ENCODE measurements around the gene DGKD.

Gene DGKD

DNA sequence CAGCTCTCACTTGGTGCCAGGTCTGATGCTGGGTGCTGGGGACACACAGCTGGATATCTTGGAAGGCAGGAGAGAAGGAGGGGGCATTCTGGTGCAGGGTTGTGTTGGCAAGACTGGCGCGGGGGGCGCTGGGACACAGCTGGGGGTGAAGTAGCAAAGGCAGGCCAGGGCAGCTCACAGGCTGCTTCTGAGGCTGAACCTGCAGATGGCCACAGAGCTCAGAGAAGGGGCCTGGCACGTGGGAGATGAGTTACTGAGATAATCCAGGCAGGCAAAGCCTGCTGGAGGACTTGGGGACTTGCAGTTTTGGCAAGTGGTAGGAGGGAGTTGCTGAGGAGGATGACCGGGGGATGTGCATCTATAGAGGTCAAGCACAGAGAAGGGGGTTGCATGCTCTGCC, 16.2 kb upstream of the DGKD start:
- in situ Hi-C loops (cut with MboI; ENCODE audit: low sequenced_read_pairs): no loop called here

- in situ Hi-C loops (cut with MboI; ENCODE audit: low sequenced_read_pairs): no loop called here
Observed at GRCh38 chr2:233338812-233339368, 15.4 kb upstream of the DGKD start.

DNA sequence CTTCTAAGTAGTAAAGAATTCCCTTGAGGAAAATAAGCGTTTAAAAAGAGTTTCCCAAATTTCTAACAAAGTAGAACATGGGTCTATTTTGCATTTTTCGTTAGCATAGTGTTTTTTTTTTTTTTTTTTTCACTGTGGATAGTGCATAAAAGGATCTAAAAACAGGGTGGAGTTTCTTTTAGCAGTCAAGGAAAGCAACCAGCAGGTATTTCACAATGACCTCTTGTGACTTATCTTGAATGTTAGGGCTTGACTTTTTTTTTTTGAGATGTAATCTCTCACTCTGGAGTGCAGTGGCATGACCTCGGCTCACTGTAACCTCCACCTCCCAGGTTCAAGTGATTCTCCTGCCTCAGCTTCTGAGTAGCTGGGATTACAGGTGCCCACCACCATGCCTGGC, 14.9 kb upstream of the DGKD start:
- in situ Hi-C loops (cut with MboI; ENCODE audit: low sequenced_read_pairs): no loop called here

DNA sequence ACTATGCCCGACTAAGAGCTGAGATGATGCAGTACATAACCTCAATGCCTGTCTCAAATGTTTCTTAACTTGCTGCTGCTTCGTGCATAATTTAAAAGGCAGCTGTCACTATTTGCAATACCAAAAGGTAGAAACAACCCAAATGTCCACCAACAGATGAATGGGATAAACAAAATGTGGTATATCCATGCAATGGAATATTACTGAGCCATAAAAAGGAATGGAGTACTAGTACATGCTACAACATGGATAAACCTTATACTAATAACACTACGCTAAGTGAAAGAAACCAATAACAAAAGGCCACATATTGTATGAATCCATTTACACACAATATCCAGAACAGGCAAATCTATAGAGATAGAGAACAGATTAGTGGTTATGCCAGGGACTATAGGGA, 13.0 kb upstream of the DGKD start:
- in situ Hi-C loops (cut with MboI; ENCODE audit: low sequenced_read_pairs): no loop called here

DNA sequence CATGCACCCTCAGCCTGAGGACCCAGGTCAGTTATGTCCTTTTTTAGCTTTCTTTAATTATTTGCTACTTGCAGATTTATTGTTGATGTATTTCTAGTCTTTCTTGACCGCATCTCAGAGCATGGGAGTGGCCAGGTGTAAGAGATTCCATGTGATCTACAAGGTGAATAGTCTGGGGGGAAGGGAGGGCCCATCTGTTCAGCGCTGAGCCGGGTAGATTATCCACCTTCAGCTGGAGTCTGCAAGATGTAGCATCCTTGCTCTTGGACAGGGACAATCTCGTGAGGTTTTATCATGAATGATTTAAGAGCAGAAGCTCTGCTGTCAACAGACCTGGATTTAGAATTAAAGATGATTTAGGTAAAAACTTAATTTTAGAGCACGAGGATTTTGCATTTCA, 12.0 kb upstream of the DGKD start:
- in situ Hi-C loops (cut with MboI; ENCODE audit: low sequenced_read_pairs): no loop called here

- in situ Hi-C loops (cut with MboI; ENCODE audit: low sequenced_read_pairs): no loop called here
Observed at GRCh38 chr2:233343171-233343705, 11.1 kb upstream of the DGKD start.

DNA sequence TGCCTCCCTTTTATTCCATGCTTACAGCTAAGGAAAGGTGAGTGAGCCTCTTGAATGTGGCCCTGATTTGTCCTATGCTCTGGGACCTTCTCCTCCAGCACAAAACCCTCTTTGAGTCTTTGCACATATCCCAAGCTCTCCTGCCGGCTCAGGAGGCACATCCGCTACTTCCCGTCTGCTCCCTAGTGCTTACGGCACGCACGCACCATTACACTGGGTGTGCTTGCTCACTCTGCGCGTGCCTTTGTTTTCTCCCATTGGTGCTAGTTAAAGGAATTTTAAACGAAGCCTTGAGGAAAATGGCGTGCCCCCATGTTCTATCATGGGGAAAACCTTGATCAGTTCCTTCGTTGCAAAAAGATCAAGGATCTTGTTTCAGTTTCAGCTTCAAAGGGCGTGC, 7.9 kb upstream of the DGKD start:
- in situ Hi-C loops (cut with MboI; ENCODE audit: low sequenced_read_pairs): no loop called here

DNA sequence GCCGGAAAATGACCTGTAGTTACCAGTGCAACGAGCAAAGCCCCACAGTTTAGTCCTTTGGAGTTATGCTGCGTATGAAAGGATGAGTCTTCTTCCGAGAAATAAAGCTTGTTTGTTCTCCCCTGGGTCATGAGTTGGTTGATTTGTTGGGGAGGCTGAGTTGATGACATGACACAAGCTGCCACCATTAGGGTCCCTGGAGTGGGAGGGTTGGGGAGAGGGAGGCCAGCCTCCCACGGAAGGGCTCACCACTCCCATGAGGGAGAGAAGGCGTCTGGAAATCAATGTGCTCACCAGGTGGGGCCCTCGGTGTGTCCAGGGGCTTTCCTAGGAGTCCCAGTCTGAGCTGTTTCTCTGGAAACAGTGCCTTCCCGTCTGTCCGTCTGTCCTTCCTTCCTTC, 7.4 kb upstream of the DGKD start:
- in situ Hi-C loops (cut with MboI; ENCODE audit: low sequenced_read_pairs): no loop called here

DNA sequence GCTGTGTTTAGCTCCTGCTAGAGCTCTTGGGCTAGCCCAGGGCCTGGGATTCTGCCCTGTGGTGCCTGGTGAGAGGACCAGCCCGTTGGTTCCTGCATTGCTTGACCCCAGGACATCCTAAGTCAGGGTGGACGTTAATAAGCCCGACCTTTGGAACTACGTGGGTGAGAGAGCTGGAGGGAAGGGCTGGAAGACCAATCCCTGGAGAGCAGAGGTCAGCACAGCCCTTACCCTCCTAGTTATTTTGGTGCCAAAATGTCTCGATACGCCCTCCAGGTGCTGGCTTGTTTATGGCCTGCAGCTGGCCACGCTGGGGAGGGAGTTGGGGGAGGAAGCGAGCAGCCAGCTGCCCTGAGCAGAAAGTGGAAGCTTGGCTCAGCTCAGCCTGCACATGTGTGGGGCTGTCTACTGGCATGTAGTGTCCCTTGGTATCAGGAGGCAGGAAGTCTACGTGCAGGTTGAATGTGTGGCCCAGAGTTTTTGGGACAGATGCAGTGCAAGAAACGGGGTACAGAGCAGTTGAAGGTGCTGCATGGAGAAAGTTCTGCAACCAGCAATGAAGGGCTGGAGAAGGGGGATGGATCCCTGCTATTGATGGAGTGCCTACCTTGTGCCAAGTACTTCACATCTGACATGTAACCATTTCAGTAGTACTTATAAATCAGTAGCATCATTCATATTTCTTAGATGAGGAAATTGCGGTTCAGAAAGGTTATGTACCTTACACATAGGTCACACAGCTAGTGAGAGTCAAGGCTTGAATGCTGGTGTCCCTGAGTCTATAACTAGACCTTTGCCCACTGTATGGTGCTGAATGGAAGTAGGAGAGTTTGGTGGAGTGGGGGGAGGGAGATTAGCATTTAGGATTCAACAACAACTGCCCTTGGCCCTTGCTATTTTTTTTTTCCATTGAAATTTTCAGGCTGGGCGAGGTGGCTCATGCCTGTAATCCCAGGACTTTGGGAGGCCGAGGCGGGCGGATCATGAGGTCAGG, 5.0 kb upstream of the DGKD start:
- in situ Hi-C loops (cut with MboI; ENCODE audit: low sequenced_read_pairs): no loop called here

DNA sequence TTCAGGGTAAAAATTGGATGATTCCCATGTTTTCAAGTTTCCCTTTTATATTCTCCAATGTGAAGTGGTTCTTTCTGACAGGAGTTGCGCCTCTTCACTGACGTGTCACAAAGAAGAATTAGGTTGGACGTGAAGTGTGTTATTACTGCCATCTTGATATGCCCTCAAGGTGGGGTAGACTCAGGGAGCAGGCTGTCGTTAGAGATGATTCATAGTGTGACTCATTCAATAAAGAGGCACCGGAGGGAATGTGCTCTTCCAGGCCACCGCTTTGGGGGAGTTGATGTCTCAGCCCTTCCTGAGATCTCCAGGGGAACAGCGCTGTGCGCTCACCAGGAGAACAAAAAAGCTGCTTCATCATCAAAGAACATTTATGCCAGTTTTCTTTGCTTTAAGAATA, 3.6 kb upstream of the DGKD start:
- in situ Hi-C loops (cut with MboI; ENCODE audit: low sequenced_read_pairs): no loop called here

DNA sequence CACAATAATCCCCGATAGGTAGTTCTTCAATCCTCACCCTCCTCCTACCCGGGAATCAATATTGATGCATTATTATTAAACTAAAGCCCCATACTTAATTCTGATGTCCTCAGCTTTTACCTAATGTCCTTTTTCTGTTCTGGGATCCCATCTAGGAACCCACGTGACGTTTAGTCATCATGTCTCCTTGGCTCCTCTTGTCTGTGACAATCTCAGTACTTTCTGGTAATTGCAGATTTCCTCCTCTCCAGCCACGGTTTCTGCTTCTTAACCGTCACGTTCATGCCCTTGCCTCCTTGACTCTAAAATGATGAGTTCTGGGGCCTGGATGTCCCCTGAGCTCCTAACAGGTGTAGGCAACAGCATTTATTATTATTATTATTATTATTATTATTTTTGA, 2.9 kb upstream of the DGKD start:
- in situ Hi-C loops (cut with MboI; ENCODE audit: low sequenced_read_pairs): no loop called here

DNA sequence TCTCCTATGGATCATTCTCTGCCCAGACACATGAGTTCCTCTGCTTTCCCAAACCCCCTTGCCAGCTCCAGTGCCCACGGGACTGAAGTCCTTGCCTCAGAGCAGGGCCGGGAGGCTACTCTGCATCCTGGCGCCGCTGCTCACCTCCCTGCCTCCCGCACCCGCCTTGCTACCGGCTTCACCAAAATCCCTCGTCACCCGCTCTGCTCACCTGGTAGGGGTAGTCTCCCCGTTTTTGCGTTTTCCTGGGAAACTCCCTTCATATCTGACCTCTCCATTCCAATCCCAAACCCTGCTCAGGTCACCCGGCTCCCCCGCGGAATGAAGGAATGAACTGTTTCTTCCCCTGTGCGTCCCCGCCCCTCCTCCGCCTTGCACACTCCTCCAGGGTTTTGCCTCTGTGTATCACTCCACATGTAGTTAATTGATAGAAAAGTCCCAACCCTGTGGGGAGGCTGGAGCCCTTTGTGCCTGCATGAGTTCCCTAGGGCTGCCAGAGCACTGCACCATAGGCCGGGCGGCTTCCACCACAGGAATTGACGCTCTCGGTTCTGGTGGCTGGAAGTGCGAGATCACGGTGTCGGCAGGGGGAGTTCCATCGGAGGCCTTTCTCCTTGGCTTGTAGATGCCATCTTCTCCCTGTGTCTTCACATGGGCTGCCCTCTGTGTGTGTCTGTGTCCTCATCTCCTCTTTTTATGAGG, 2.0 kb upstream of the DGKD start:
- in situ Hi-C loops (cut with MboI; ENCODE audit: low sequenced_read_pairs): no loop called here

DNA sequence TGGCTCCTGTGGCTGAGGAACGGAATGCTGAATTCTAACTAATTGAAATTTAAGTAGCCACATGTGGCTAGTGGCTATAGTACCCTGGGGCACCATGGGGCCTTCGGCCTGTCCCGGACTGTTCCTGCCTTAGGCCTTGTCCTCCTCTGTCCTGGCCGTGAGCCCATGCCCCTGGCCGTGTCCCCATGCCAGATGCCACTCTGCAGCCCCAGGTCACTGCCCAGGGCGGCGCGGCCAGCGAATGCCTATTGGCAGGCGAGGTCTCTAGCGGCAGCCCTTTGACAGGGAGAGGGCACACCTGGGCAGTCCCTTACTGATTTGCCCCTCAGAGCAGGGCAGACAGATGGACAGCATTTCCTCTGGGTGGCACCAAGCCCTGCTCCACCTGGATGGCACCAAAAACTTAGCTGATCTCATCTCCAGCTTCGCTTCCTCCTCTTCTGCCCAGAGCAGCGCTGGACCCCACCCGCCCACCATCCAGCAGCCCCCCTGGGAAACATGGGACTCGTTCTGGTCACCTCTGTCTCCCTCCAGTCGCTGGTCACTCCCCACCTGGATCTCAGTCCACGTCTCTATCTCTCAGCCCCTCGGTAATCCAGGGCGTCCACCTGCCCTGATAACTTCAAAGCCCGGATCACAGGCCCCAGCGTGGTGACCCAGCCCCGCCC, 1.1 kb upstream of the DGKD start:
- in situ Hi-C loops (cut with MboI; ENCODE audit: low sequenced_read_pairs): no loop called here

GRCh38 chr2:233354500-233354924, 218 bp downstream of the DGKD start:
- in situ Hi-C loops (cut with MboI; ENCODE audit: low sequenced_read_pairs): no loop called here

GRCh38 chr2:233354971-233355574, 779 bp downstream of the DGKD start:
- in situ Hi-C loops (cut with MboI; ENCODE audit: low sequenced_read_pairs): no loop called here

DNA sequence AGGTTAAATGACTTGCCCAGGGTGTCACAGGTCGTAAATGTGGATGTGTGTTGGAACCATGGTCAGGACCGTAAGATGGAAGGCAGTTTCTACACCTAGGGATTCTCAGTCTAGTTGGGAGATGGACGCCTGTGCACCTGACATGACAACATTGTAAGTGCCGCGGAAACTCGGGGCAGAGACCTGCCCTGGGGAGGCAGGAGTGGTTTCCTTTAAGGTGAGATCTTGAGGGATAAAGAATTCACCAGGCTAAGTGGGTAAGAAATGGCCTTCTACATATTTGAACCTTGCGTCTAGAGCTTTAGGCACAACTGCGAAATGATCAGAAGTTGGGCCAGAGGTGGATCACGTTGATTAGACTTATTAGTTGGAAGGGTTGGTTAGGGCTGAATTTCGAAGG, 1.6 kb downstream of the DGKD start:
- in situ Hi-C loops (cut with MboI; ENCODE audit: low sequenced_read_pairs): no loop called here

GRCh38 chr2:233356546-233357308, 2.4 kb downstream of the DGKD start:
- in situ Hi-C loops (cut with MboI; ENCODE audit: low sequenced_read_pairs): no loop called here

DNA sequence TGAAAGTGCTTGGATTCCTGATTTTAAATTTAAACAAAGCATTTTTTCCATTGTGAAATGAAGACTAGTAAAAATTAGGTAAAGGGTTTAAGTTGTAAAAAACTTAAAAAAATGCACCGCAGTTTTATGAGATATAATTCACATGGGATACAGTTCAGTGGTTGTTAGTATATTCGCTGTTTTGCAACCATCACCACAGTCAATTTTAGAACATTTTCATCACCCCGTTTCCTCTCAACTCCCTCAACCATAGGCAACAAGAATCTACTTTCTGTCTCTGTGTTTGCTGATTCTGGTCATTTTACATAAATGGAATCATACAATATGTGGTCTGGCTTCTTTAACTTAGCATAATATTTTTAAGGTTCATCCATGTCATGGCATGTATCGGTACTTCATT, 4.0 kb downstream of the DGKD start:
- in situ Hi-C loops (cut with MboI; ENCODE audit: low sequenced_read_pairs): no loop called here

DNA sequence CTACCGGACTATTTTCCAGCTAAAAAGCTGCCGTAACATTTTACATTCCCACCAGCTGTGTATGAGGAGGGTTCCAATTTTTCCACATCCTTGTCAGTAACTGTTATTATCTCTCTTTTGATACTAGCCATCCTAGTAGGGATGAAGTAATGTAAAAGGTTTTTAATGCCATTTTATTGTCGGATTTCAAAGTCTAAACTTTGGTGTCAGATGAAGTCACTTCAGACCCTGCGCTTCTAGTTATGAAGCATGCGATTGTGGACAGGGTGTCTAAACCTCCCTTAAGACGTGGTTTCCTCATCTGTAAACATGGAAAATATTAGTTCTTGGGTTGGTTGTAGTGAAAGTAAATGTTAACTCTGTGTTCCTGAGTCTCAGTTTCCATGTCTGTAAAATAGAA, 4.7 kb downstream of the DGKD start:
- in situ Hi-C loops (cut with MboI; ENCODE audit: low sequenced_read_pairs): no loop called here

DNA sequence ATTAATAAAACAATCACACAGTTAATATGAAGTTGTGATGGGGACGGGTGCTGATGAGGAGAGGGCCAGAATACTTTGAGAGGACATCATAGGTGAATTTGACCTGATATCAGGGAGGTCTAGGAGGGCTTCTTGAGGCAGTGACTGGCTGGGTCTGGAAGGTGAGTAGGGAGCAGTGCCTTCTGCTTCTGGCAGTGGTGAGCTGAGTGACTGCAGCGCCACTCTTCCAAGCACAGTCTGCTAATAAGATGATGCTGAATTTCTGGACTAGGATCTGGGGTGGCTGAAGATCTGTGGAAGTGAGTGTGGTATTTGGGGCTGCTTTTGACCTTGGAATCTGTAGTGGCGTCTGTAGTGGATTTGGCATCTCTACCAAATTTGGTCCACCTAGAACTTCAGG, 5.5 kb downstream of the DGKD start:
- in situ Hi-C loops (cut with MboI; ENCODE audit: low sequenced_read_pairs): no loop called here
